ENCODE data around the gene MBD3L1.

Gene MBD3L1

GRCh38 chr19:8880868-8881488 lies 48.8 kb downstream of the MBD3L1 start:
- DNase-seq (ENCODE audit: low read depth in 2 of 2): no peak

GRCh38 chr19:8881512-8881911 lies 49.3 kb downstream of the MBD3L1 start:
- DNase-seq (ENCODE audit: low read depth in 2 of 2): no peak

- no peak for DNase-seq (ENCODE audit: low read depth in 2 of 2)
Measured at GRCh38 chr19:8884416-8884815, 52.2 kb downstream of the MBD3L1 start.

DNA sequence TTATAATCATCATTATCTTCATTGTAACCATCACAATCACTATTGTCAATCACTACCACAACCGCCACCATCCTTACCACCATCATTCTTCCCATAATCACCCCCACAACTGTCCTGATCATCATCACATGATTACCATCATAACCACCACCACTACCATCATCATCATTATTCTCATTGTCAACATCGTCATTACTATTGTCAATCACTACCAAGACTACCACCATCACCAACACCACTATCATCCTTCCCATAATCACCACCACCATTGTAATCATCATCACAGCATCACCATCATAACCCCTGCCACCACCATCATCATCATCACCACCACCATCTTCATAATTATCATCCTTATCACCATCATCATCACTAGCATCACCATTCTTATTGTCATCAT lies 55.2 kb downstream of the MBD3L1 start:
- DNase-seq (ENCODE audit: low read depth in 2 of 2): no peak

- no peak for DNase-seq (ENCODE audit: low read depth in 2 of 2)
Measured at GRCh38 chr19:8890260-8890659, 58.1 kb downstream of the MBD3L1 start.
